Activated naive CD8-positive, alpha-beta T cell treated with anti-CD3 and anti-CD28 coated beads for 36 hours (primary cell): ENCODE data around the gene RALGPS1. TPM values are rescaled to one million over a fixed set of nuclear protein-coding genes. Genes with fewer than 3 reads are reported as not detected.

Source experiments
- DNase-seq: peaks from one replicate; pipeline ENCODE4 v3.0.0; 2021
- H3K27ac Mint-ChIP-seq: one replicate; pipeline ENCODE4 v1.8.0; 2022; ENCODE audit warnings: mild to moderate bottlenecking, moderate library complexity, mixed read lengths
- H3K27me3 Mint-ChIP-seq: one replicate; pipeline ENCODE4 v1.8.0; 2022; ENCODE audit warnings: mild to moderate bottlenecking, mixed read lengths
- H3K36me3 Mint-ChIP-seq: one replicate; pipeline ENCODE4 v1.8.0; 2021; ENCODE audit warnings: mild to moderate bottlenecking, mixed read lengths
- H3K4me1 Mint-ChIP-seq: one replicate; pipeline ENCODE4 v1.8.0; 2021; ENCODE audit warnings: mixed read lengths
- H3K4me3 Mint-ChIP-seq: one replicate; pipeline ENCODE4 v1.8.0; 2022; ENCODE audit warnings: mild to moderate bottlenecking, moderate library complexity, mixed read lengths
- H3K9me3 Mint-ChIP-seq: one replicate; pipeline ENCODE4 v1.8.0; 2022; ENCODE audit warnings: mixed read lengths
- total RNA-seq, 2 experiments: library from RNA; stranded (reverse); gene quantifications; one replicate each; pipeline ENCODE4 v1.2.3, GENCODE V29; 2021

Gene RALGPS1
- total RNA-seq, 2 experiments from 2014 or later = 0.56 to 1.1 TPM

DNA sequence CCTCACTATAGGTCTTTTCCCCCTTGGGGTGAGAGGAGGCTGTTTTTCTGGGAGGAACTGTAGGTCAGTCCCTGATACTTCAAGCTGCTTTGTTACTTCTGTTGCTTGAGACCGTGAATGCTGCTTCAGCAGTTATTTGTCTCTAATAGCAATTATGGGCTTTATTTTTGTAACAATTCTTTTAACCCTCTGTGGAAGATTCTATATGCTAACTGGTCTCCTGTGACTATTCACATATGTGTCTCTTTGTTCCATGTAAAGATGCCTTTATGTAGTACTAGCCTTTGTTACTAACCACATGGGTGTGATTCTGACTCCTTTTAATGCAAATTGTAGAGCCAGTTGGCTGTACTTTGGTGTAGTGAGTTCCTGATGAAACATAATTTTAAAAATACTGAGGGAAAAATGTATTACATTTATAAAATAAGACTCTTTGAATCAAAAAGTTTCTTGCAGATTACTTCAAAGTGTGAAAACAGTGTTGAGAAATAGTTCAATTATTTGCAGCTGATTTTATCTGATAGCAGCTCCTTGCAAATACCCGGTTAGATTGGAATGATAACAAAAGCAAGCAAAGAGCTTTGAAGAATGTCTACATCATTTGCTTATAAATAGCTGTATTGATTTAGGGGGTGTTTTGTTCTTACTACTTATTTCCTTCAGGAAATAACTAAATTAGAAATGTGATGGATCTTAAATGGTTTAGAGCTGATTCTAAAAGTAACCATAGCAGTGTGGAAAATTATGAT, 161.2 kb downstream of the RALGPS1 start:
- H3K36me3 Mint-ChIP-seq = peaks cover 9% of the 10 kb centered on the region

DNA sequence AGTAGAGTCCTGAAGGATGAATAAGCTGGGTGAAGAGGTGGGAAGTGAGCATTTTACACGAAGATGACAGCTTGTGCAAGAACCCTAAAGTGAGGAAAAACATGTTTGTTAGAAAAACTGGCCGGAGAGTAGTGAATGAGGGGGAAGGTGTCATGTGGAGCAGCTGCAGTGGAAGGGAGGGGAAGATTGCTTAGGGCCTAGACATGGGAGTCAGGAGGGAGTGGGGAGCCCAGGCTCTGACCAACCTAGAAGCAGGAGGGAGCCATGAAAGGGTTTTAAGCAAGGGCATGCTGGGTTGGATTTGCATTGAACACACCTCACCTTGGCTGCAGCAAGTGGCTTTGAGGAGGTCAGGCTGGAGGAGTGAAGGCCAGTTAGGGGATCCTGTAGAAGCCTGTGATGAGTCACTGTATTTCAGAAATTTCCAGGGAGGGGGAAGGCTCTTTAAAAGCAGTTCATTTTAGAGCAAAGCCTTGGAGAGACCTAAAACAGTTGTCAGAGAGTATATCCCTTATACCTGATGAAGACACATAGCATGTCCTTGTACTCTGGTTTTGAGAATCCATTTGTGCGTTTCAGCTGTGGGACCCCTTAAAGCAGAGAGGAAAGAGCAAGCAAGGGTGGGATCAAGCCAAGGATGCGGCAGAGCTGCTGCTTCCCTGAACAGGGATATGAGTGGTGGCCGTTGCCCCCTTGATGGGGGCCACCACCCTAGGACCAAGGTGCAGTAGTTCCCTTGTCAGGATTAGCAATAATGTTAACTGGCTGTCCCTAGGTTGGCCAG, 162.5 kb downstream of the RALGPS1 start:
- H3K4me3 Mint-ChIP-seq = no peak overlapping the region
- H3K27me3 Mint-ChIP-seq = no peaks in the 10 kb centered on the region
- H3K36me3 Mint-ChIP-seq = peaks cover 4% of the 10 kb centered on the region
- H3K27ac Mint-ChIP-seq = no peak overlapping the region
- no peak for DNase-seq
- H3K4me1 Mint-ChIP-seq = no peaks in the 10 kb centered on the region
- H3K9me3 Mint-ChIP-seq = peaks cover 3% of the 10 kb centered on the region

More for the DNA sequence above, 161.2 kb downstream of the RALGPS1 start:
- no peaks in the 10 kb centered on the region for H3K4me1 Mint-ChIP-seq
- peaks cover 9% of the 10 kb centered on the region for H3K9me3 Mint-ChIP-seq
- H3K27me3 Mint-ChIP-seq = no peaks in the 10 kb centered on the region
- no peak overlapping the region for H3K27ac Mint-ChIP-seq
- no peak overlapping the region for H3K4me3 Mint-ChIP-seq
- no peak for DNase-seq

DNA sequence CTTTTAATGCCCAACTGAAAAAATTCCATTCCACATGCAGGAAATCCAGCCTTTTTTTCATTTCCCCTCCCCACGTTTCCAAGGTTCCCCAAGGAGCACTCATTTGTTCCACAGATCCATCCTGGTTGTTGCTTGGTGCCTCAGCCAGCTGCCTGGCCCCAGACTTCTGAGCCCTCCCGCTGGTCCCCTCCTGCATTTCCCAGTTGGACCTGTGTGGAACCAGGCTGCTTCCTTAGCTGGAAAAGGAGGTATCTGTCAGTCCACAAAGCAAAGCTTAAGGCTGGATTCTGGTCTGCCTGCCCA, 163.0 kb downstream of the RALGPS1 start:
- no peak overlapping the region for H3K4me3 Mint-ChIP-seq
- no peak overlapping the region for H3K27ac Mint-ChIP-seq
- H3K27me3 Mint-ChIP-seq = no peaks in the 10 kb centered on the region
- H3K4me1 Mint-ChIP-seq = no peaks in the 10 kb centered on the region
- H3K9me3 Mint-ChIP-seq = no peaks in the 10 kb centered on the region
- no peaks in the 10 kb centered on the region for H3K36me3 Mint-ChIP-seq
- DNase-seq = no peak

DNA sequence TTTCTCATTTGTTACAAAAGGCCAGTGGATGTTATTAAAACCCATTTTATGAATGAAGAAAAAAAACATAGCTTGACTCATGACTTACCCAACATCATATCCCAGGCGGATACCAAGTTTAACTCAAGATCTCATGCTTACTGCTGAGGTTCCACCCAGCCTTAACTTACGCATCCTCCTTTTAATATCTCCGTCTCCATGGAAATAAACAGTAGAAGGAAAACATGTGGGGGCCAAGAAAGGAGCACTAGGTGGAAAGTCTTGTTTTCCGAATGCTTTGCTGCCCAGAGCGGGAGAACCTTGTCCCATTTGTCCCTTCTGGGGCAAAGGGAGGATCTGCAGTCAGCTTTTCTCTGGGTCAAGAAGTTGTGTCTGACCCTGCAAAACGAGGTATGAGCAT, 163.8 kb downstream of the RALGPS1 start:
- Mint-ChIP-seq H3K36me3 (no peaks in the 10 kb centered on the region), H3K9me3 (no peaks in the 10 kb centered on the region), H3K27ac (no peak overlapping the region), H3K4me3 (no peak overlapping the region), H3K27me3 (no peaks in the 10 kb centered on the region), H3K4me1 (no peaks in the 10 kb centered on the region)
- no peak for DNase-seq

- Mint-ChIP-seq H3K27me3 (no peaks in the 10 kb centered on the region), H3K27ac (no peak overlapping the region), H3K4me3 (no peak overlapping the region), H3K4me1 (no peaks in the 10 kb centered on the region), H3K36me3 (no peaks in the 10 kb centered on the region), H3K9me3 (no peaks in the 10 kb centered on the region)
- no peak for DNase-seq
Measured at GRCh38 chr9:127078988-127079387, 164.4 kb downstream of the RALGPS1 start.

- Mint-ChIP-seq H3K36me3 (no peaks in the 10 kb centered on the region), H3K4me1 (peaks cover 4% of the 10 kb centered on the region), H3K9me3 (no peaks in the 10 kb centered on the region), H3K27me3 (no peaks in the 10 kb centered on the region), H3K4me3 (no peak overlapping the region), H3K27ac (no peak overlapping the region)
- DNase-seq = no peak
Measured at GRCh38 chr9:127079446-127080140, 165.0 kb downstream of the RALGPS1 start.

- Mint-ChIP-seq H3K4me3 (no peak overlapping the region), H3K4me1 (peaks cover 7% of the 10 kb centered on the region), H3K27me3 (peaks cover under 1% of the 10 kb centered on the region), H3K36me3 (no peaks in the 10 kb centered on the region), H3K27ac (no peak overlapping the region), H3K9me3 (no peaks in the 10 kb centered on the region)
- DNase-seq = no peak
Measured at GRCh38 chr9:127081250-127082185, 166.9 kb downstream of the RALGPS1 start.

GRCh38 chr9:127083138-127083980, 168.8 kb downstream of the RALGPS1 start:
- peaks cover 6% of the 10 kb centered on the region for H3K27me3 Mint-ChIP-seq
- H3K4me3 Mint-ChIP-seq = no peak overlapping the region
- no peak for DNase-seq
- H3K36me3 Mint-ChIP-seq = no peaks in the 10 kb centered on the region
- no peaks in the 10 kb centered on the region for H3K9me3 Mint-ChIP-seq
- H3K4me1 Mint-ChIP-seq = peaks cover 7% of the 10 kb centered on the region
- no peak overlapping the region for H3K27ac Mint-ChIP-seq

- H3K4me1 Mint-ChIP-seq = peaks cover 7% of the 10 kb centered on the region
- H3K4me3 Mint-ChIP-seq = no peak overlapping the region
- no peak for DNase-seq
- no peaks in the 10 kb centered on the region for H3K9me3 Mint-ChIP-seq
- no peaks in the 10 kb centered on the region for H3K36me3 Mint-ChIP-seq
- no peak overlapping the region for H3K27ac Mint-ChIP-seq
- peaks cover 9% of the 10 kb centered on the region for H3K27me3 Mint-ChIP-seq
Measured at GRCh38 chr9:127084076-127085039, 169.8 kb downstream of the RALGPS1 start.

DNA sequence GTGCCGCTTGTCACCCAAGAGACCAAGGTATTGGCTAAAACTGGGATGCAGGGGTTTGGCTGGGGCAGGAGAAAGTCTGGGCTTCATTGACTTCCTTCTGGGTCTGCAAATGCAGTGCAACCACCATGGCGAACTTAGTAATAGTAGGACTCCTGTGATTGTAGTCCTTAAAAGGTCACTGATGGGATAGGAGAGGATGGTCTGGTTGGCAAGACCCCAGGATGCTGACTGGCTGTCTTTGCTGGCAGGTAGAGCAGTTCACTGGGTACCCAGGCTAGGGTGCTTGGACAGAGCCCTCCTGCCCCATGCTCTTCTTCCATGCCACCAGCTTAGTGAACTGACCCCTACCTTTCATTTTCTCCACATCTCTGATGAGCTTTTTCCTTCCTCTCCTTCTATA, 170.6 kb downstream of the RALGPS1 start:
- peaks cover 9% of the 10 kb centered on the region for H3K27me3 Mint-ChIP-seq
- no peak for DNase-seq
- peaks cover 7% of the 10 kb centered on the region for H3K4me1 Mint-ChIP-seq
- no peaks in the 10 kb centered on the region for H3K9me3 Mint-ChIP-seq
- no peak overlapping the region for H3K4me3 Mint-ChIP-seq
- H3K27ac Mint-ChIP-seq = no peak overlapping the region
- H3K36me3 Mint-ChIP-seq = no peaks in the 10 kb centered on the region

DNA sequence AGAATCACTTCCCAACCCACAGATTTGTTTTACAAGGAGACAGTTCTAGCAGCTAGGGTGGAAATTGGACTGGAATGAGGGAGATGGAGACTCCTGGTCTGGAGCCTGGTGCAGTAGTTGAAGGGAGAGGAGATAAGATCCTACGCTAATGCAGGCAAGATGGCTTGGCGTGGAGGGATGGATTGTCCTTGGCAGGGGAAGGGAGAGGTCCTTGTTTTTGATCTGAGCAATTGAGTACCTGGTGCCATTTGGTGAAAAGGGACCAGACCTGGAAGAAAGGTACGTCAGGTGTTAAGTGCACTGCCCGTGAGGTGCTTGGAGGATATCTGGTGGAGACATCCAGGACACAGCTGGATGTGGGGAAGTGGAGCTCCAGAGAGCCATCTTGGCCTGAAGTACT, 172.2 kb downstream of the RALGPS1 start:
- H3K4me1 Mint-ChIP-seq = peaks cover 7% of the 10 kb centered on the region
- DNase-seq = no peak
- no peak overlapping the region for H3K4me3 Mint-ChIP-seq
- no peak overlapping the region for H3K27ac Mint-ChIP-seq
- no peaks in the 10 kb centered on the region for H3K9me3 Mint-ChIP-seq
- H3K36me3 Mint-ChIP-seq = no peaks in the 10 kb centered on the region
- peaks cover 9% of the 10 kb centered on the region for H3K27me3 Mint-ChIP-seq

- Mint-ChIP-seq H3K27ac (no peak overlapping the region), H3K4me3 (no peak overlapping the region), H3K27me3 (peaks cover 9% of the 10 kb centered on the region), H3K4me1 (peaks cover 7% of the 10 kb centered on the region), H3K9me3 (no peaks in the 10 kb centered on the region), H3K36me3 (no peaks in the 10 kb centered on the region)
- DNase-seq = no peak
Measured at GRCh38 chr9:127087411-127087810, 172.8 kb downstream of the RALGPS1 start.

DNA sequence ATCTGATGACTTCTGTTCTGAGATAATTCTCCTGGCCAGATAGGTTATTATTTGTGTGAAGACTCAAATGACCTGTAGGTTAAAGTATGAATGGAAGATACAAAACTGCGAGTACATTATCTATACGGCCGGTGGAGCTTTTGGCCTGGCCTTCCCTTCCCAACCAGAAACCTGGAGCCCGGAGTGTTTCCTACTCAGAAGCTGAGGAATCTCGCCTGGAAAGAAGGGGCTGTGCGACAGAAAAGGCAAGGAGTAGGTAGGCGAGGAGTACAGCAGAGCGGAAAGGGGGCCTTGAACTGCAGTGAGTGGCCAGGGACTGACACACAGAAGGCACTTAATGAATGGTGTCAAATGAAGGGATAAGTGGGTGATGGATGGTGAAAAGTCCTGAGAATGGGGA, 173.3 kb downstream of the RALGPS1 start:
- Mint-ChIP-seq H3K27ac (no peak overlapping the region), H3K36me3 (no peaks in the 10 kb centered on the region), H3K9me3 (no peaks in the 10 kb centered on the region), H3K4me3 (no peak overlapping the region), H3K27me3 (peaks cover 9% of the 10 kb centered on the region), H3K4me1 (peaks cover 7% of the 10 kb centered on the region)
- no peak for DNase-seq
